GM18517 (cell line): ENCODE results near the gene PDC.
"Not testable (repeated sequence)": the region's sequence is repeated elsewhere in the genome, so short reads cannot be mapped to it uniquely, and the experiment has no call there.

Source experiments
- ATAC-seq: cut with Tn5 transposase; IDR thresholded peaks from one replicate; pipeline ENCODE4 v1.9.1; 2021; ENCODE audit warnings: mild to moderate bottlenecking, moderate library complexity; ENCODE audit not compliant: unreplicated experiment

The PDC gene

DNA sequence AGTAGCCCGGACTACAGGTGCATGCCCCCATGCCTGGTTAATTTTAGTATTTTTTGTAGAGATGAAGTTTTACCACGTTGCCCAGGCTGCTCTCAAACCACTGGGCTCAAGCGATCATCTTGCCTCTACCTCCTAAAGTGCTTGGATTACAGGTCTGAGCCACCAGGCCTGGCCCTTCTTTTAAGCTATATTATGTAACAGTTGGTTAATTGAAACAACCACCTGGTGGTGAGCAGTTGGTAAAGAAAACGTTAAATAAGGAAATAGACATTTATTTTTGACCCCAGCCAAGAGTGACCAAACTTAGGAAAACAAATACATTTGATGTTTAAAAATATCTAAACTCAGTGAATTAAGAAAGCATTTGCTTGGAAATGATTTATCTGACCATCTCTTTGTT is 12.1 kb upstream of the PDC start:
- no peak for ATAC-seq

- ATAC-seq = no peak
Observed at GRCh38 chr1:186465946-186466345, 5.0 kb upstream of the PDC start.

DNA sequence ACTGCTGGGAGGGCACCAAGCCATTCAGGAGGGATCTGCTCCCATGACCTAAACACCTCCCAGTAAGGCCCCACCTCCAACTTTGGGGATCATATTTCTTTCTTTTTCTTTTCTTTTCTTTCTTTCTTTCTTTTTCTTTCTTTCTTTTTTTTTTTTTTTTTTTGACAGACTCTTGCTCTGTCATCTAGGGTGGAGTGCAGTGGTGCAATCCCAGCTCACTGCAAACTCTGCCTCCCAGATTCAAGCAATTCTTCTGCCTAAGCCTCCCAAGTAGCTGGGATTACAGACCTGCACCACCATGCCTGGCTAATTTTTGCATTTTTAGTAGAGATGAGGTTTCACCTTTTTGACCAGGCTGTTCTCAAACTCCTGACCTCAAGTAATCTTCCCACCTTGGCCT is 4.6 kb upstream of the PDC start:
- ATAC-seq = not testable (repeated sequence)

DNA sequence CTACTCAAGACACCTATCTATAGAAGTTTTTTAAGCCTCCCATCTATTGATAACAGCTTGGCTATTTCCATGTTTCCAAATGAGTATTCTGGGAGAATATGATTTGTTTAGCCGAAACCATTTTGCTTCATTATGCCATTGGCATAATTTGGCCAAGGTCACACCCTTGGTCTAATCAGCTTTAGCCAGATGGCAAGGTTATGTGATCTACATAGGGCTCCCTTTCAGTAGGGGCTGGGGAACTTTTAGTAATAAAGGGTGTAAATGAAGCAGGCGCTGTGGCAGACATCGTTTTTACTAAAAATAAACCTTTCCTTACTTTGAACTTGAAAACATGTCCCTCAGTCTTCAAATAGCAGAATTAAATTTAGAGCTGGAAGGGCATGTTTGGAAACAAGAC is 3.0 kb upstream of the PDC start:
- ATAC-seq = no peak

DNA sequence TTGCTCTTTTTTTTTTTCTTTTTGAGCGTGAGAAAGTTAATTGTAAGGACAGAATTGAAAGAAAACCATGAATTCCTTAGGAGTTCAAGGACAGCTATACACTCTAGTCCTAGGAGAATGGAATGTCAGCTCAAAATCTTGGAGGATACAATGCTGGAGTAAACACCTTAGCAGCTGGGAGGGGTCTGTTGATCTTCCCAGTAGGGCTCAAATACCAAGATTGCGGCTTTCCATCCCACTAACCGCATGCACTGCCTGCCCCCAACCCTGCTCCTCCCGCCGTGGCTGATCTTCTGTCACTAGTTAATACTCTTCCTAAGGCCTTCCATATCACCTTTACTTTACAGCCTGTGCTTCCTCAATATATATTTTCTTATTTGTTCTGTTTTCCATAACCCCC is 2.6 kb upstream of the PDC start:
- no peak for ATAC-seq

- ATAC-seq = not testable (repeated sequence)
Observed at GRCh38 chr1:186459161-186459560, 1.8 kb downstream of the PDC start.

DNA sequence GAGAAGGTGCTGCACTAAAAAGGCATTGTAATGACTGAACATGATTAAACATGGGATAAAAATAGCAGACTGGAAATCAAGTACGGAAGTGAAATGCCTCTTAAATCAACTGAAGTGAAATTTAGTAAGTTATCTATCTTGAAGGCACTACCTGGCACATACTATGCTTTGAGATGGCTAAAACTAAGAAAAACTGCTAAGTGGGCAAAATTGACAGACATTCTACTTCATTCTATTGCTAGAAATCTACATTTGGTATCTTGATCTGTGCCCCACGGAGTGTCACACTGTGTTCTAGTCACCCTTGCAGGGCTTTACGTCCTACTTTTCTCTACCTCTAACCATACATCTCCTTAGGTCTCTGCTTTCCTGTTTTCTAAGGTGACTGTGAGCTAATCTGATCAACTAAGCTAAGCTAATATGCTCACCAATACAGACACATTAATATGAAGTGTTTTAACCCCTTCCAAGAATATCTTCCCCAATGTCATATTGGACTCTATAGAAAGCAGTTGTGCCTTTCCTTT is 4.1 kb downstream of the PDC start:
- ATAC-seq = no peak

GRCh38 chr1:186454981-186455380 is 5.9 kb downstream of the PDC start:
- ATAC-seq = no peak

DNA sequence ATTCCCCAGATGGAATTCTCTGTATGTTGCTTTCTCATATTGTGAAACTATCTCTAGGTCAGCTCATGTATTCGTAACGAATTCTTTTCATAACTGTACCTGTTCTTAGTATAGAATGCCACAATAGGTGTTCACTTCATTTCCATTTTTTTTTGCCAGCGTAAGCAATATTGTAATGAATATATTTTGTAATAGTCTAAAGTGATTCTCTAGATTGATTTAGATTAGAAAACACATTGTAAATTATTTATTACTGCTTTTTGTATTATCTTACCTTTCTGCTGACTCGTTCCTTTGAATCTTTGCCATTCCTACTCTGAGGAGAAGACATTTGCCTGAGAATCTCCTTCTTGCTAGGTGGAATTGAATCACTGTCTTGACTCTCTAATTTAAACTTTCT is 14.8 kb downstream of the PDC start:
- ATAC-seq = no peak

DNA sequence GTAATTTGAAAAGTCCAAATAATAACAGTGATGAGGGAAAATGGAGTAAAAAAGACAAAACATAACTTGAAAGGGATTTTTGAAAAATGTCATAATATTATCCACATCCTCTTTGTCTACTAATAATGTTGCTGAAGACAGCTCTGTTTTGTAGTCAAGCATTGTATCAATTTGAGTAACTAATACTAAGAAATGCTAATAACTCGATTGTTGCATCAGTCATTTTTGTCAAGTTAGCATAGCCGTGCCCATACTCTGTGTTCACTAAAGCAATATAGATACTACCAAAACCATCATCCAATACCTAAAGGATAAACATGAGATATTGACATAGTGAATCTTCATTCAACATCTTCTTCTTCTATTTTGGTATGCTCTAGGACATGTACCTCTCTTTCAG is 17.3 kb downstream of the PDC start:
- no peak for ATAC-seq

GRCh38 chr1:186442651-186443375 is 18.1 kb downstream of the PDC start:
- no peak for ATAC-seq

DNA sequence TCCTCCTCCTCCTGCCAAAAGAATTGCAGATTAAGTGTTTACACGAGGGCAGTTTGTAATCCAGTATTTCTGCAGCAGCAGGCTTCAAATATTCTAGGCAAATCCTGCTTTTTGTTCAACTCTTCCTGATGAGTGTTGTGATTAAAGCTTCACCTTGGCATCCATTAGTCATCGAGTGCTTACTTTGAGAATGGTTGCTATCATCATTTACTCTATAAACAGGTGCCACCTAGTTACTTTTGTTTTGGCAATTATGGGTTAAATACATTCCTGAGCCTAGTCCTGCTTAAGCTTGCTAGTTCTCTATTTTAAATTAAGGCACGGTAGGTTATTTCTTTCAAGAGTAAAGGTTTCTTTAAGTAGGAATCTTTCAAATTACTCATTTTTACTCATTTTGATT is 20.3 kb downstream of the PDC start:
- no peak for ATAC-seq

DNA sequence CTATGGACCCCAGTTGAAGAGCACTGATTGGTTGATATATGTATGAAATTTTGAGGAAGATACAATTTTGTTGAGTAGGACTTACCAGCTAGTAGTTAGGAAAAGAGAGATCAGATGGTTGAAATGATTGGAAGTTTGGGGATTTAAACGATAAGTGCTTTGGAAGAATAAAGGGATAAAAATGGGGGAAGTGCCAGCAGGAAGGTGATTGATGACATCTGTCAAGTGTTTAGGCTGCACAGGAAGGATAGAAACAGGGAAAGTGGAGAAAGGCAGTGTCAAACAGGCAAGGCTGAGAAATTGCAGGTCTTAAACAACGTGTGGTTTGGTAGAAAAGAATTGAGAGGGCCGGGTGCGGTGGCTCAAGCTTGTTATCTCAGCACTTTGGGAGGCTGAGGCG is 22.3 kb downstream of the PDC start:
- ATAC-seq = no peak

- no peak for ATAC-seq
Observed at GRCh38 chr1:186435336-186435735, 25.6 kb downstream of the PDC start.

GRCh38 chr1:186429017-186429416 is 31.9 kb downstream of the PDC start:
- ATAC-seq = no peak

DNA sequence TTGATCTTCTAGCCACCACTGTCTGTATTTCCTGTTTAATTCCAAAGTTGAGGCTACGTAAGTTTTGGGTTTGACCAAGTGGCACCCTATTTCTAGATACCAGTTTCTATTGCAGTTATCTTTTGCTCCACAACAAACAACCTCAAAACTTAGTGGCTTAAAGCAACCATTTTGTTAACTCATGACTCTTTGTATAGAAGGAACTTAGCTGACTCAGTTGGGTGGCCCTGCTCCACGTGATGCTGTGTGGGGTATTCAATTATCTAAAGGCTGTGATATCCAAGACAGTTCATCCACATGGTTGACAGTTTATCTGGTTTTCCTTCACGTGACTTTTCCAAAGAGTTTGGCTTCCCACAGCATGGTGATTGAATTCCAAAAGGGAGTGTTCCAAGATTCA is 34.8 kb downstream of the PDC start:
- ATAC-seq = no peak

- no peak for ATAC-seq
Observed at GRCh38 chr1:186424539-186424938, 36.4 kb downstream of the PDC start.

DNA sequence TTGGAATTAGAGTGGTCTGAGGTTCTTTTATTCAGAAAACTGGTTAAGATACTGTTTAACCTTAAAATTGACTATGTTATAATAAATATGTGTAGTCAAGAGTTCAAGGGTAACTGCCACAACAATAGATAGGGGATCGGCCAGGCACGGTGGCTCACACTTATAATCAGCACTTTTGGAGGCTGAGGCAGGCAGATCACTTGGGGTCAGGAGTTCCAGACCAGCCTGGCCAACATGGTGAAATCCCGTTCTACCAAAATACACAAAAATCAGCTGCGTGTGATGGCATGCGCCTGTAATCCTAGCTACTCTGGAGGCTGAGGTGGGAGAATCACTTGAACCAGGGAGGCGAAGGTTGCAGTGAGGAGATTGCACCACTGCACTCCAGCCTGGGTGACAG is 39.5 kb downstream of the PDC start:
- ATAC-seq = no peak

GRCh38 chr1:186420923-186421322 is 40.0 kb downstream of the PDC start:
- ATAC-seq = peak; percentile 93

- ATAC-seq = no peak
Observed at GRCh38 chr1:186420311-186420710, 40.6 kb downstream of the PDC start.

GRCh38 chr1:186418503-186418902 is 42.4 kb downstream of the PDC start:
- ATAC-seq = no peak

DNA sequence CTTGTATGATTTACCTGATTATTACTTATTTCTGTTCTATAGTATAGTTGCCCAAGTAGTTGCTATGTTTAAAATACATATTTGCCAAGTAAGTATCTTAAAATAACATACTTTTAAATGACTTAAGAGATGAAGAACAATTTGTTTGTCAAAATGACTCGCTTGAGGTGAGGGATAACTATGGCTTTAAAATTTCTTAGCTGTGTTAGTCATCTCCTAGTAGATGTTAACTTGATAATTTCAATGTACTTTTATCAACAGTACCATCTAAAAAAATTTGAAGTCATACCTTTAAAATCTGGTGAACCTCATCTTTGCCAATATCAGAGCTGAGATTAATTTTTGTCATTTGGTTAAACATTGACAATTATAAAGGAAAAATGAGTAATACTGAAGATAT is 47.6 kb downstream of the PDC start:
- ATAC-seq = no peak

- ATAC-seq = peak; percentile 76
Observed at GRCh38 chr1:186409091-186409490, 51.8 kb downstream of the PDC start.
